HCT116 (cell line): ENCODE measurements around the gene ASIC3.

ENCODE experiments used
- ATF3 ChIP-seq: IDR thresholded peaks from 2 replicates; pipeline ENCODE4 v1.6.1; 2012
- CTCF ChIP-seq, 3 experiments: fragments of 200-600 bp in 1 of 3; sonication (generic) in 1 of 3; IDR thresholded peaks in 2 of 3; conservative IDR thresholded peaks in 1 of 3; 2 replicates each; pipeline ENCODE4 v1.5.1; 2012 to 2017; ENCODE audit warnings: low read depth in 2 of 3, low read length in 2 of 3, antibody characterized with exemption in 1 of 3, borderline replicate concordance in 1 of 3, control low read depth in 1 of 3, mild to moderate bottlenecking in 1 of 3, mixed read lengths in 1 of 3, mixed run types in 1 of 3, moderate library complexity in 1 of 3; ENCODE audit not compliant: insufficient read depth in 1 of 3
- EZH2phosphoT487 ChIP-seq: fragments of 200-600 bp; IDR thresholded peaks from 2 replicates; pipeline ENCODE4 v1.6.1; 2018; ENCODE audit warnings: antibody characterized with exemption, borderline replicate concordance
- FOSL1 ChIP-seq: IDR thresholded peaks from 2 replicates; pipeline ENCODE4 v1.6.1; 2012; ENCODE audit warnings: low read depth
- JUND ChIP-seq: IDR thresholded peaks from 2 replicates; pipeline ENCODE4 v1.6.1; 2012
- MAX ChIP-seq: IDR thresholded peaks from 2 replicates; pipeline ENCODE4 v1.6.1; 2012
- POLR2A ChIP-seq: IDR thresholded peaks from 2 replicates; pipeline ENCODE4 v1.7.0; 2011; ENCODE audit warnings: borderline replicate concordance; ENCODE audit not compliant: insufficient read depth, insufficient read length; ENCODE audit errors: extremely low read depth
- POLR2AphosphoS5 ChIP-seq: IDR thresholded peaks from 2 replicates; pipeline ENCODE4 v1.6.1; 2011; ENCODE audit warnings: mild to moderate bottlenecking, low read depth, low read length, moderate library complexity
- REST ChIP-seq: IDR thresholded peaks from 2 replicates; pipeline ENCODE4 v1.6.1; 2012; ENCODE audit warnings: low read depth
- ZBTB33 ChIP-seq: IDR thresholded peaks from 2 replicates; pipeline ENCODE4 v1.6.1; 2011; ENCODE audit warnings: mild to moderate bottlenecking, low read length, moderate library complexity; ENCODE audit not compliant: insufficient replicate concordance; ENCODE audit errors: extremely low read depth

- TF ChIP-seq POLR2AphosphoS5 (no peak), CTCF (IDR thresholded peaks at IDR 0.05 in 2 of 3, conservative IDR thresholded peaks at IDR 0.05 in 1 of 3; ENCODE audit: borderline replicate concordance in 1 of 3, insufficient read depth in 1 of 3, low read depth in 2 of 3, low read length in 2 of 3) (no peak), FOSL1 (no peak), EZH2phosphoT487 (no peak), REST (no peak), POLR2A (no peak), JUND (no peak), ZBTB33 (no peak), MAX (no peak), ATF3 (no peak)
Measured at GRCh38 chr7:151001546-151001945, 46.8 kb upstream of the ASIC3 start.
